Activated naive CD4-positive, alpha-beta T cell treated with anti-CD3 and anti-CD28 coated beads for 36 hours (primary cell): ENCODE data around the gene RCOR1. TPM values are rescaled to one million over a fixed set of nuclear protein-coding genes. Genes with fewer than 3 reads are reported as not detected.
"Not testable (repeated sequence)": the region's sequence is repeated elsewhere in the genome, so short reads cannot be mapped to it uniquely, and the experiment has no call there.

ENCODE experiments used
- CTCF ChIA-PET: fragments of 350-600 bp; sonication (Branson Sonifier 250); formaldehyde crosslinking; loops from one replicate; lab custom pipeline; 2021; ENCODE audit warnings: antibody characterized with exemption; lab: Charles Lee
- DNase-seq: peaks from one replicate; pipeline ENCODE4 v3.0.0-alpha.2; 2020
- H3K27ac Mint-ChIP-seq: one replicate; pipeline ENCODE4 v1.8.0; 2021; ENCODE audit warnings: mild to moderate bottlenecking, mixed read lengths
- H3K27me3 Mint-ChIP-seq: one replicate; pipeline ENCODE4 v1.8.0; 2021; ENCODE audit warnings: low read depth, mixed read lengths
- H3K36me3 Mint-ChIP-seq: one replicate; pipeline ENCODE4 v1.8.0; 2021; ENCODE audit warnings: low read depth, mixed read lengths
- H3K4me1 Mint-ChIP-seq: one replicate; pipeline ENCODE4 v1.8.0; 2021; ENCODE audit warnings: low read depth, mixed read lengths
- H3K4me3 Mint-ChIP-seq: one replicate; pipeline ENCODE4 v1.8.0; 2021; ENCODE audit warnings: mild to moderate bottlenecking, moderate library complexity, mixed read lengths
- H3K9me3 Mint-ChIP-seq: one replicate; pipeline ENCODE4 v1.8.0; 2021; ENCODE audit warnings: mixed read lengths
- intact Hi-C: fragments of 100-400 bp; cut with micrococcal nuclease; formaldehyde crosslinking; loops from one replicate; pipeline ENCODE4 v1.15.1; 2023
- total RNA-seq, 2 experiments: library from RNA; stranded (reverse); gene quantifications; one replicate each; pipeline ENCODE4 v1.2.3, GENCODE V29; 2021

Gene RCOR1
- total RNA-seq, 2 experiments from 2014 or later = 11.9 to 12.2 TPM

DNA sequence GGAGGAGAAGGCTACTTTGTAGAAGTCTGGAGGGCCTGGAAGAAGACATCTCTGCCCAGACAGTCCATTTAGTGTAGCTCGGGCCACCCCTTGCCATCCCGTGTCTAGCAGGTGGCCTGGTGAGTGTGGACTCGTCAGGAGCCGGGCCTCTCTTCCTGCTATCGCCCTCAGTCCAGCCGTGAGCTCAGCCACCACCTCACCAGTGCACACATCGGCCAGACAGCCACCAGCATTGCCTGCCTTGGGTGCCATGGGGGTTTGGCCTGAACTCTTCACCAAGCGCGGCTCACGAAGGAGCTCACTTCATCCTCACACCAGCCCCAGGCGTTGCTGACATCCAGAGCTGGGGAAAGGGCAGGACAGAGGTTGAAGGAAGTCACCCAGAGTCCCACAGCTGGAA is 165.2 kb downstream of the RCOR1 start:
- Mint-ChIP-seq H3K4me1 (no peaks in the 10 kb centered on the region), H3K27ac (no peak overlapping the region), H3K36me3 (no peaks in the 10 kb centered on the region), H3K4me3 (no peak overlapping the region), H3K27me3 (peaks cover 4% of the 10 kb centered on the region), H3K9me3 (no peaks in the 10 kb centered on the region)
- CTCF ChIA-PET = no interaction called here
- DNase-seq = no peak
- intact Hi-C loops = no loop called here

DNA sequence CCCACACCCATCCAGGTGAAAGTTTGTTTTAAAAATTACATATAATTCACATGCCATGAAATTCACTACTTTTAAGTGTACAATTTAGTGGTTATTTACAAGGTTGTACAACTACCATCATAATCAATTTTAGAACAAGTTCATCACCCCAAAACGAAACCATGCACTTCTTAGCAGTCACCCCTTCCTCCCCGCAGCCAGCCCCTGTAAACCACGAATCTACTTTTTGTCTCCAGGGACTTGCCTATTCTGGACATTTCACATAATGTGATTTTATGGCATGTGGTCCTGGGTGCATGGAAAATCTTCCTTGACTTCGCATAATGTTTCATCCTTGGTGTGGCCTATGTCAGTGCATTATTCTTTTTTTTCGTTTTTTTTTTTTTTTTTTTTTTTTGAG is 165.6 kb downstream of the RCOR1 start:
- CTCF ChIA-PET = no interaction called here
- no peak for DNase-seq
- Mint-ChIP-seq H3K4me3 (no peak overlapping the region), H3K27ac (no peak overlapping the region), H3K4me1 (no peaks in the 10 kb centered on the region), H3K27me3 (peaks cover 4% of the 10 kb centered on the region), H3K9me3 (no peaks in the 10 kb centered on the region), H3K36me3 (no peaks in the 10 kb centered on the region)
- intact Hi-C loops = no loop called here

DNA sequence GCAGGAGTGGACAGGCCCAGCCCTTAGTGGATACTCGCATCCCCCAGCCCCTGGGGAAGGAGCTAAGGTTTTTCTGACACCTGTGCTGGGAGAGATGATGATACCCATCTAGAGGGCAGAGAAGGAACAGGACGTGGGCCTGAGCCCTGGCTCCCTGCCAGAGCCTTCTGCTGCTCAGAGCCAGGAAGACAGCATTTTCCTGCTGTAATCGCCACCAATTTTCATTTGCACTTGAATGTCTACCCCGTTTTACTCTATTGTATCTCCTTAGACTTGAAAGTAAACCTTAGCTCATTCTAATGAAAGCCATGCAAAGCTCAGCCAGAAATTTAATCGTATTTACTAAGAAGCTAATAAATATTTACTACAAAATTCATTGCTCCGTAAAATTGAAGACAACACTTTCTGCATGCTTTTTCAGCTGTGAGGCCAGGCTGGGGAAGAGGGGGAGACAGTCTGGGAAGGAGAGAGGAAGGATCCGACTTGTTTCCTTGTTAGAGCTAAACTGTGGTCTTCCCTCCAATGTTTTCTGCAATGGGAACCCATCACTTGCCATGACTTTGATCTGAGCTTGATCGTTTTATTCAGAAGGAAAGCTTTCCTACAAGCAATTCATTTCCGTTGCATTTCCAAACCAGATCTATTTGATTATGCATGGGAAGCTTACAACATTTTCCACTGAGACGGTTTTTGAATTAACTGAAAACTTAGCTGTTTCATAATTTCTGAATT is 167.2 kb downstream of the RCOR1 start:
- Mint-ChIP-seq H3K27ac (no peak overlapping the region), H3K4me3 (no peak overlapping the region), H3K9me3 (no peaks in the 10 kb centered on the region), H3K36me3 (no peaks in the 10 kb centered on the region), H3K27me3 (peaks cover 4% of the 10 kb centered on the region), H3K4me1 (no peaks in the 10 kb centered on the region)
- no peak for DNase-seq
- CTCF ChIA-PET = interaction anchor here (0.6 to 1.6 kb wide), 4 partner anchors 15 to 795 kb away, joined by 3 to 5 read pairs (median 3); no protein-coding TSS in a partner anchor
- intact Hi-C loops = no loop called here

DNA sequence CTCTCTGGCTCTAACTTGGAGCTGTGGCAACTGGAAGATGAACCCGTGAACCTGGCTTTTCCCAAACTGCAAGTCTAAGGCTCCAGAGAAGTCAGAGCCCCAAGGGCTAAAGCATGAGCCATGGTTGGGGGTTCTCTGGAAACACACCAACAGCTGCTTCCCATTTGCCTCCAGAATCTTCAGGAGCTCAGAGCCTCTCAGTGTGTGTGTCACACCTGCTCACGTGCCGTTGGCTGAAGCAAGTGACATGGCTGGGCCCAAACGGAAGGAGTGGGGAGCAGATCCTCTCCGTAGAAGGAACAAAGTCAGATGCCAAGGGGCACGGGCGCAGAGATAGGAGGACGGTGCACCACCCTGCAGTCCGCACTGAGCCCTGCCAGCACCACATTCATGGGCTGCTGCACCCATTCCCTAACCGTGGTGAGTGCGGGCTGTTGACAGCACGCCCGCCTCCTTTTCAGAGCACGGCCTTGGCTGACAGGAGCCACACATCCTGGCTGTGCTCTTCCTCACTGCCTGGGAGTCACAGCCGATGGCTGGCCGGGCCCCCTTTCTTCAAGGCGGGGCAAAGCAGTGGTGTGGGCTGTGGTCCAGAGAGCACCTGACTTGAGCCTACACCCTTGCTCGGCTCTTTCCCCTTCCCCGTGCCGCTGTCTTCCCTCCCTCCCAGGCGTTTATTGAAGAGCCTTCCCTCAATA is 168.2 kb downstream of the RCOR1 start:
- CTCF ChIA-PET = interaction anchor here (0.6 to 1.6 kb wide), 4 partner anchors 14 to 794 kb away, joined by 3 to 5 read pairs (median 3); no protein-coding TSS in a partner anchor
- Mint-ChIP-seq H3K27me3 (peaks cover 4% of the 10 kb centered on the region), H3K4me3 (no peak overlapping the region), H3K4me1 (no peaks in the 10 kb centered on the region), H3K9me3 (no peaks in the 10 kb centered on the region), H3K27ac (no peak overlapping the region), H3K36me3 (no peaks in the 10 kb centered on the region)
- no peak for DNase-seq
- intact Hi-C loops = no loop called here

DNA sequence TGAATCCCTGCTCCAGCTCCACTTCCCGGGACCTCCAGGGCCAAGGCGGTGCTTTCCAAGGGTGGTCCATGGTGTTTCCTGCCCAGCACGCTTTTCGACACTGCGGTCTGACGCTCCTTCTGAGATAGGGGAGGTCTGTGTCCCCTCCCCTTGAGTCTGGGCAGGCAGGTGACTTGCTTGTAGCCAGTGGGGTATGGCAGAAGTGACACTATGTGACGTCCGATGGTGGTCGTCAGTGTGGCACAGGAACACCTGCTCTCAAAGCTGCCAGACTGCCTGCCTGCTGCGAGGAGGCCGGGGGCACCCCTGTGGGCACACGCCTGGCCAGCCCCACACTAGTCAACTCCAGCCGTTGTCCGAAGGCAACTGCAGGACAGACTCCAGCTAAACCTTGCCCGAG is 168.8 kb downstream of the RCOR1 start:
- Mint-ChIP-seq H3K4me3 (no peak overlapping the region), H3K4me1 (no peaks in the 10 kb centered on the region), H3K9me3 (no peaks in the 10 kb centered on the region), H3K36me3 (no peaks in the 10 kb centered on the region), H3K27me3 (peaks cover 4% of the 10 kb centered on the region), H3K27ac (no peak overlapping the region)
- no peak for DNase-seq
- CTCF ChIA-PET = no interaction called here
- intact Hi-C loops = no loop called here

DNA sequence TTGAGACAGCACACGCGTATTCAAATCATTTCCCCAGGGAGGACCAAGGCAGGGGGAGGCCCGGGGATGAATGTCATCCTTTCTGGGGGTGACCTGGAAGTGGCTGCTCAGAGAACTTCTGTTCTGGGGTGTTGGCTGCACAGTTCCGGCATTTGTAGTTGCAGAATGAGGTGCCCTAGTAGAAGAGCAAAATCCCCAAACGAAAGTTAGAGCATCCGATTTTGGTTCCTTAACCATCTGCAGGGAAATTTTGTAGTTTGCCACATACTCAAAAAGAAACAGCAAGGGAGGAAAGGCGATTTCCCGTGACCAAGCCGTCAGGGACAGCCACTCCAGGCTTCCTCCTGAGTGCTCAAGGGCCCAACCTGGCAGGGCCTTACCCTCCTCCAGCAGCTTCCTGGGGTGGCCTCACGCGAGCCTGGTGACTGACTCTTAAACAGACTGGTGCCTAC is 171.8 kb downstream of the RCOR1 start:
- CTCF ChIA-PET = no interaction called here
- intact Hi-C loops = no loop called here
- no peak overlapping the region for H3K4me3 Mint-ChIP-seq
- no peak for DNase-seq
- no peaks in the 10 kb centered on the region for H3K36me3 Mint-ChIP-seq
- no peaks in the 10 kb centered on the region for H3K9me3 Mint-ChIP-seq
- H3K27ac Mint-ChIP-seq = no peak overlapping the region
- peaks cover 8% of the 10 kb centered on the region for H3K4me1 Mint-ChIP-seq
- peaks cover 4% of the 10 kb centered on the region for H3K27me3 Mint-ChIP-seq

DNA sequence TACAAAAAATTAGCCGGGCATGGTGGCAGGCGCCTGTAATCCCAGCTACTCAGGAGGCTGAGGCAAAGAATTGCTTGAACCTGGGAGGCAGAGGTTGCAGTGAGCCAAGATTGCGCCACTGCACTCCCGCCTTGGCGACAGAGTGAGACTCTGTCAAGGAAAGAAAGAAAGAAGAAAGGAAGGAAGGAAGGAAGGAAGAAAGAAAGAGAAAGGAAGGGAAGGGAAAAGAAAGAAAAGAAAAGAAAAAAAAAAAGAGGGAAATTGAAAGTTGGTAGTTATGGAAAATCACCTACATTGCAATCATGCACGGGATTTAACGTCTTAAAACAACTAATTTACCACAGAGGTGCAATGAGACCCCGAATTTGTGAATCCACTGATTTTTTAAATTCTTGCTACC is 173.3 kb downstream of the RCOR1 start:
- H3K36me3 Mint-ChIP-seq, CTCF ChIA-PET, H3K4me1 Mint-ChIP-seq, intact Hi-C loops, H3K9me3 Mint-ChIP-seq, DNase-seq, H3K27ac Mint-ChIP-seq, H3K4me3 Mint-ChIP-seq, H3K27me3 Mint-ChIP-seq: not testable (repeated sequence)

DNA sequence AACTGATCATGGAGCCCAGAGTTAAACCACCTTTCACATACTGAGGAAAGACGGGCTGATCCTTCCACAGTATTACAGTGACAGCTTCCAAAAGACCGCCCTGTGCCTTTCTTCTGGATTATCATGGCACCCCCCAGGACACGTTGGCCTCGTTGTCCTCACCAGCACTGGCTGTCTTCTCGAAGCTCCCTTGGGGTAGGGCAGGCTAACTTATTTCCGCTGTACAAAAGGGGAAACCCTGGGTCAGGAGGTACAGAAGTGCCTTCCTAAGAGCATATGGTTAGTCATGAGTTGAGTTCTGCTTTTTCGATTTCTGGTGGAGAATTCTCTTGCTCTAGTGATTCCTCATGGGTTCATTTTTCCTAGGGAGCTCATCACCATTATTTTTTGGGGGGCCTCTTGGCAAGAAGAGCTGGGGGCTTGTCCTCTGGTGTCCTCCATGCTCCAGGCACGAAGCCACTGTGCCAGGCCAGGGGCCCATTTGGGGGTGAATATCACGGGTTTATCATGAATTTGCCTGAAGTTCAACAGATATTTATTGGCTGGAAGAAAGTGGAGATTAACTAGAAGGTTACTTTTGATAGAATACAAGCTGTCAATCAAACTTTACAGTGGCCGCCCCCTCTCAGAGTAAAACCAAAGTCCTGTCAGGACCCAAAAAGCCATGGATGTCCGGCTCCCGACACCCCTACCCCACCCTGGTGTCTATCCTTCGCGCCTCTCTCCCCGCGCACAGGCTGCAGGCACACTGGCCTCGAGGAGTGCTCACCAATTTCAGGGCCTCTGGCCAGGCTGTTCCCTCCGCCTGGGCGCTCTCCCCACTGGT is 176.0 kb downstream of the RCOR1 start:
- CTCF ChIA-PET = no interaction called here
- H3K9me3 Mint-ChIP-seq = no peaks in the 10 kb centered on the region
- peak; percentile 51 for DNase-seq
- peaks cover 8% of the 10 kb centered on the region for H3K4me1 Mint-ChIP-seq
- intact Hi-C loops = no loop called here
- no peaks in the 10 kb centered on the region for H3K27me3 Mint-ChIP-seq
- H3K36me3 Mint-ChIP-seq = no peaks in the 10 kb centered on the region
- no peak overlapping the region for H3K4me3 Mint-ChIP-seq
- no peak overlapping the region for H3K27ac Mint-ChIP-seq

DNA sequence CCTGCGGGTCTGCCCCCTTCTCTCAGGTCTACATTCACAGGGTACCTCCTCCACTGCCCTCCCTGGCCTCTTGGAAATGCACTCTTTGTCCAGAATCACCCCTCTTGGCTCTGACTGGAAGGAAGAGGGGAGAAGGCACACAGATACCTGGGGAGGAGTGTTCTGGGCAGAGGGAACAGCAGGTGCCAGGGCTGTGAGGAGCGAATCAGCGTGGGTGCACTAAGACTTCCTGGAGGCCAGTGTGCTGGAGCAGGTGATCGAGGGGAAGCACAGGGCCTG is 176.5 kb downstream of the RCOR1 start:
- CTCF ChIA-PET = no interaction called here
- Mint-ChIP-seq H3K4me3 (no peak overlapping the region), H3K4me1 (peaks cover 8% of the 10 kb centered on the region), H3K27ac (no peak overlapping the region), H3K36me3 (no peaks in the 10 kb centered on the region), H3K27me3 (no peaks in the 10 kb centered on the region), H3K9me3 (no peaks in the 10 kb centered on the region)
- intact Hi-C loops = no loop called here
- no peak for DNase-seq

DNA sequence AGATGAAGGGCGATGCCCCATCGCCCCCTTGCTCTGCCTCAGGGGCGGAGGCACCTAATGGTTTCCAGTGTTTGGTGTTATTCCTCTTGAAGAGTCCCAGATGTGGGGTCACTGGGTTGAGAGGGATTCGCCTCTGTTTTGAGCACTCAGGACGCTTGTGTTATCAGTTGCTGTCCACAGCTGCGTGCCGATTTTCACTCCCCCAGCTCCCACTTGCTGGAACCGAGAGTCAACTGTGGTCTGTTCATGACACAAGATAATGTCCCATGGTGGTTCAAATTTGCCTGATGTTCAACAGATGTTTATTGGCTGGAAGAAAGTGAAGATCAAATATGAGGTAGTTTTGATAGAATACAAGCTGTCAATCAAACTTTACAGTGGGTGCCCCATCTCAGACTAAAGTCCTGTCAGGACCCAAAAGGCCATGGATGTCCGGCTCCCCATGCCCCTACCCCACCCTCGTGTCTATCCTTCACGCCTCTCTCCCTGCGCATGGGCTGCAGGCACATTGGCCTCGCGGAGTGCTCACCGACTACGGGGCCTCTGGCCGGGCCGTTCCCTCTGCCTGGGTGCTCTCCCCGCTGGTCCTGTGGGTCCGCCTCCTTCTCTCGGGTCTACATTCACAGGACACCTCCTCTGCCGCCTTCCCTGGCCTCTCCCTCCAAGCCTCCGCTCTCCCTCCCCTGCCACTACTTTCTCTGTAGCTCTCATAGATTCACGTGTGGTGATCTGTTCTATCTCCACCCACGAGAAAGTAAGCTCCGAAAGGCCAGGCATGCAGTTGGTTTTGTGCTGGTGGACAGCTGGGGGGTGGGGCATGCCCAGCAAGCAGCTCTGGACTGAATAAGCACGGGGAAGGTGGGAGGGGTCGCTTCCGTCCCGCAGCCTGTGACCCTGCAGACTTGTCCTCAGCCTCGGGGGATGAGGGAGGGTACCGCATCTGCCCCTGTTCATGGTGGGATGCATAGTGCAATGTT is 178.0 kb downstream of the RCOR1 start:
- intact Hi-C loops = no loop called here
- Mint-ChIP-seq H3K4me3 (no peak overlapping the region), H3K9me3 (no peaks in the 10 kb centered on the region), H3K27ac (no peak overlapping the region), H3K36me3 (no peaks in the 10 kb centered on the region), H3K4me1 (peaks cover 19% of the 10 kb centered on the region), H3K27me3 (no peaks in the 10 kb centered on the region)
- CTCF ChIA-PET = no interaction called here
- no peak for DNase-seq

DNA sequence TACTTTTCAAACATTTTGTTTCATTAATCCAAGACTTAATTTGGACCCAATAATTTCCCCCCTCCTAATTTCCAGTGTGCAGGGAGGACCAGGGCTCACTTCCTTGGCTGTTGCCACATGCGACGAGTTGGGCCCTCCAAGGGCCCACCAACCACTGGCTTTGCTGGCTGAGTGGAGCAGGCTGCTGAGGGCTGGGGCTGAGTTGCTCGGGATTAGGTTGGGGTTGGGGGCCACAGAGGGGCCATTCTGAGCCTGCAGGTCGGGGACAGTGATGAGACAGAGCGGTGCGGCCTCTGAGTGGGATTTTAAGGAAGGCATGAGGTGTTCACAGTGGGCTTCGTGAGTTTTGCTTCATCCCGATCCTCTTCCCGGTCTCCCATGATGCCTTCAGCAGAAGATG is 178.7 kb downstream of the RCOR1 start:
- intact Hi-C loops = no loop called here
- H3K27ac Mint-ChIP-seq = no peak overlapping the region

More for the DNA sequence above, 178.7 kb downstream of the RCOR1 start:
- no peak for DNase-seq
- no peaks in the 10 kb centered on the region for H3K9me3 Mint-ChIP-seq
- H3K4me3 Mint-ChIP-seq = no peak overlapping the region
- CTCF ChIA-PET = no interaction called here
- H3K4me1 Mint-ChIP-seq = peaks cover 25% of the 10 kb centered on the region
- H3K27me3 Mint-ChIP-seq = no peaks in the 10 kb centered on the region
- no peaks in the 10 kb centered on the region for H3K36me3 Mint-ChIP-seq
